ENCODE results near the gene CACNA1B. TPM values are rescaled to one million over a fixed set of nuclear protein-coding genes. Genes with fewer than 3 reads are reported as not detected.

The CACNA1B gene
- total and polyA plus RNA-seq, 2 donors from 2014 or later, result 0.03 TPM; not detected in 1

GRCh38 chr9:137917795-137918194 is 40.2 kb downstream of the CACNA1B start:
- Histone ChIP-seq H3K27ac (ENCODE audit: low read depth in 2 of 2, low read length in 2 of 2) (no peak overlapping the region), H3K9me3 (ENCODE audit: control insufficient read depth in 2 of 3, insufficient read depth in 1 of 3, low read length in 3 of 3) (no peaks in the 10 kb centered on the region), H3K27me3 (ENCODE audit: control insufficient read depth, insufficient read depth, low read length) (no peaks in the 10 kb centered on the region), H3K9ac (ENCODE audit: low read length in 3 of 3) (no peak overlapping the region), H3K4me1 (ENCODE audit: control insufficient read depth in 2 of 3, insufficient read depth in 2 of 3, low read depth in 1 of 3, low read length in 3 of 3) (no peaks in the 10 kb centered on the region), H3K4me3 (ENCODE audit: low read length in 3 of 3) (no peak overlapping the region), H3K36me3 (ENCODE audit: control insufficient read depth in 2 of 3, insufficient read depth in 3 of 3, low read length in 3 of 3) (no peaks in the 10 kb centered on the region)
- no peak for FAIRE-seq
- DNase-seq, result no peak
- no peak for TF ChIP-seq CTCF (IDR thresholded peaks at IDR 0.05; ENCODE audit: borderline replicate concordance, extremely low read depth, insufficient read depth)
- intact Hi-C loops (cut with DNase I), result no loop called here

GRCh38 chr9:137918331-137919094 is 40.9 kb downstream of the CACNA1B start:
- no peak for FAIRE-seq

GRCh38 chr9:137919095-137919465 is 41.5 kb downstream of the CACNA1B start:
- no peak overlapping the region for H3K27ac ChIP-seq (ENCODE audit: low read depth in 2 of 2, low read length in 2 of 2)
- no peak overlapping the region for H3K9ac ChIP-seq (ENCODE audit: low read length in 3 of 3)
- no peaks in the 10 kb centered on the region for H3K4me1 ChIP-seq (ENCODE audit: control insufficient read depth in 2 of 3, insufficient read depth in 2 of 3, low read depth in 1 of 3, low read length in 3 of 3)
- DNase-seq (no peak), FAIRE-seq (no peak)
- H3K27me3 ChIP-seq (ENCODE audit: control insufficient read depth, insufficient read depth, low read length), result no peaks in the 10 kb centered on the region
- intact Hi-C loops (cut with DNase I), result no loop called here
- H3K4me3 ChIP-seq (ENCODE audit: low read length in 3 of 3), result no peak overlapping the region
- H3K36me3 ChIP-seq (ENCODE audit: control insufficient read depth in 2 of 3, insufficient read depth in 3 of 3, low read length in 3 of 3), result no peaks in the 10 kb centered on the region
- no peak for TF ChIP-seq CTCF (IDR thresholded peaks at IDR 0.05; ENCODE audit: borderline replicate concordance, extremely low read depth, insufficient read depth)
- no peaks in the 10 kb centered on the region for H3K9me3 ChIP-seq (ENCODE audit: control insufficient read depth in 2 of 3, insufficient read depth in 1 of 3, low read length in 3 of 3)

More at GRCh38 chr9:137918331-137919094, 40.9 kb downstream of the CACNA1B start:
- TF ChIP-seq CTCF (IDR thresholded peaks at IDR 0.05; ENCODE audit: borderline replicate concordance, extremely low read depth, insufficient read depth), result no peak
- Histone ChIP-seq H3K9ac (ENCODE audit: low read length in 3 of 3) (no peak overlapping the region), H3K36me3 (ENCODE audit: control insufficient read depth in 2 of 3, insufficient read depth in 3 of 3, low read length in 3 of 3) (no peaks in the 10 kb centered on the region), H3K27me3 (ENCODE audit: control insufficient read depth, insufficient read depth, low read length) (no peaks in the 10 kb centered on the region), H3K4me1 (ENCODE audit: control insufficient read depth in 2 of 3, insufficient read depth in 2 of 3, low read depth in 1 of 3, low read length in 3 of 3) (no peaks in the 10 kb centered on the region), H3K27ac (ENCODE audit: low read depth in 2 of 2, low read length in 2 of 2) (no peak overlapping the region), H3K9me3 (ENCODE audit: control insufficient read depth in 2 of 3, insufficient read depth in 1 of 3, low read length in 3 of 3) (no peaks in the 10 kb centered on the region), H3K4me3 (ENCODE audit: low read length in 3 of 3) (no peak overlapping the region)
- DNase-seq, result peak in 3 of 5 donors; percentile 20 to 76 (median 55)
- intact Hi-C loops (cut with DNase I), result no loop called here

All from kidney (tissue), 14 donors.